GM18870 (cell line): Measurements from ENCODE around the gene TAF1.
"Not testable (repeated sequence)": the region's sequence is repeated elsewhere in the genome, so short reads cannot be mapped to it uniquely, and the experiment has no call there.

ENCODE experiments used
- ATAC-seq: cut with Tn5 transposase; IDR thresholded peaks from one replicate; pipeline ENCODE4 v1.9.1; 2021; ENCODE audit warnings: moderate library complexity; ENCODE audit not compliant: unreplicated experiment

Gene TAF1

GRCh38 chrX:71502080-71502479 lies 135.9 kb downstream of the TAF1 start:
- ATAC-seq, result not testable (repeated sequence)

GRCh38 chrX:71504346-71504745 lies 138.2 kb downstream of the TAF1 start:
- ATAC-seq, result no peak

- no peak for ATAC-seq
Measured at GRCh38 chrX:71509289-71509688, 143.1 kb downstream of the TAF1 start.

- ATAC-seq, result no peak
Measured at GRCh38 chrX:71510161-71510560, 144.0 kb downstream of the TAF1 start.

GRCh38 chrX:71513731-71514130 lies 147.6 kb downstream of the TAF1 start:
- not testable (repeated sequence) for ATAC-seq

- no peak for ATAC-seq
Measured at GRCh38 chrX:71514367-71515037, 148.3 kb downstream of the TAF1 start.

GRCh38 chrX:71515038-71515396 lies 148.9 kb downstream of the TAF1 start:
- ATAC-seq, result no peak
